HepG2 (cell line): ENCODE measurements around the gene DHRS1. TPM values are rescaled to one million over a fixed set of nuclear protein-coding genes. Genes with fewer than 3 reads are reported as not detected.

Experiments
- CEBPG ChIP-seq: IDR thresholded peaks from 2 replicates; pipeline ENCODE4 v1.6.1; 2016
- CENPBD1 ChIP-seq: sonication (generic); formaldehyde crosslinking; IDR thresholded peaks from 2 replicates; pipeline ENCODE4 v1.8.0; 2022; ENCODE audit warnings: missing genetic modification reagents, low read depth, mild to moderate bottlenecking, borderline replicate concordance
- DBP ChIP-seq: sonication (generic); formaldehyde crosslinking; IDR thresholded peaks from 2 replicates; pipeline ENCODE4 v1.4.0; 2020; ENCODE audit warnings: missing genetic modification reagents; ENCODE audit errors: not compliant biosample characterization
- HMG20B ChIP-seq: conservative IDR thresholded peaks from 2 replicates; pipeline ENCODE4 v1.6.1; 2016; ENCODE audit warnings: missing genetic modification reagents, missing compliant biosample characterization
- KAT2B ChIP-seq: fragments of 150-350 bp; IDR thresholded peaks from 2 replicates; pipeline ENCODE4 v1.6.1; 2014; ENCODE audit warnings: low read depth, low read length, borderline replicate concordance
- MZF1 ChIP-seq: sonication (generic); formaldehyde crosslinking; IDR thresholded peaks from 2 replicates; pipeline ENCODE4 v1.8.1; 2023; ENCODE audit warnings: mild to moderate bottlenecking, missing genetic modification reagents, borderline replicate concordance
- NR3C1 ChIP-seq: sonication (generic); formaldehyde crosslinking; IDR thresholded peaks from 2 replicates; pipeline ENCODE4 v1.4.0; 2020; ENCODE audit warnings: missing genetic modification reagents
- SNAPC4 ChIP-seq: sonication (generic); formaldehyde crosslinking; IDR thresholded peaks from 2 replicates; pipeline ENCODE4 v1.4.0; 2020; ENCODE audit warnings: mild to moderate bottlenecking, missing genetic modification reagents
- SOX6 ChIP-seq, 2 experiments: fragments of 450-650 bp in 1 of 2; sonication (generic) in 1 of 2; formaldehyde crosslinking in 1 of 2; IDR thresholded peaks; 2 replicates each; pipeline versions ENCODE4 v1.4.0 to v1.6.1; 2017 to 2020; ENCODE audit warnings: antibody characterized with exemption in 1 of 2, mild to moderate bottlenecking in 1 of 2, missing genetic modification reagents in 1 of 2
- TCF12 ChIP-seq, 2 experiments: fragments of 450-650 bp in 1 of 2; sonication (generic) in 1 of 2; formaldehyde crosslinking in 1 of 2; IDR thresholded peaks; 2 replicates each; pipeline versions ENCODE4 v1.6.1 to v1.8.0; 2017 to 2022; ENCODE audit warnings: antibody characterized with exemption in 1 of 2, mild to moderate bottlenecking in 1 of 2, missing genetic modification reagents in 1 of 2, moderate library complexity in 1 of 2
- TFE3 ChIP-seq: IDR thresholded peaks from 2 replicates; pipeline ENCODE4 v1.6.1; 2016
- ZKSCAN1 ChIP-seq: fragments of 150-350 bp; IDR thresholded peaks from 2 replicates; pipeline ENCODE4 v1.6.1; 2014; ENCODE audit warnings: low read length
- ZNF12 ChIP-seq: sonication (generic); formaldehyde crosslinking; IDR thresholded peaks from 2 replicates; pipeline ENCODE4 v1.5.0; 2020; ENCODE audit warnings: missing genetic modification reagents
- ZNF17 ChIP-seq: sonication (generic); formaldehyde crosslinking; IDR thresholded peaks from 2 replicates; pipeline ENCODE4 v1.5.0; 2020; ENCODE audit warnings: mild to moderate bottlenecking, missing genetic modification reagents
- ZNF431 ChIP-seq: sonication (generic); formaldehyde crosslinking; IDR thresholded peaks from 2 replicates; pipeline ENCODE4 v1.9.0; 2022; ENCODE audit warnings: missing genetic modification reagents, low read depth, mild to moderate bottlenecking, borderline replicate concordance
- ZNF513 ChIP-seq: sonication (generic); formaldehyde crosslinking; conservative IDR thresholded peaks from 2 replicates; pipeline ENCODE4 v1.5.0; 2020; ENCODE audit warnings: missing genetic modification reagents
- ZNF674 ChIP-seq: sonication (generic); formaldehyde crosslinking; IDR thresholded peaks from 2 replicates; pipeline ENCODE4 v1.5.0; 2020; ENCODE audit warnings: low read depth, mild to moderate bottlenecking, missing genetic modification reagents
- ZNF83 ChIP-seq: sonication (generic); formaldehyde crosslinking; IDR thresholded peaks from 2 replicates; pipeline ENCODE4 v1.4.0; 2020; ENCODE audit warnings: missing genetic modification reagents, mild to moderate bottlenecking, borderline replicate concordance
- polyA plus RNA-seq, 8 experiments: library from polyadenylated mRNA; depleted of rRNA in 3 of 8; stranded (reverse) in 7 of 8; unstranded in 1 of 8; fragments of >200 nt; fragmentation: Illumina TruSeq in 4 of 8; extraction: Trizol in 4 of 8; gene quantifications; 2 replicates each; pipeline versions ENCODE4 v1.2.1 to v1.2.3, GENCODE V29; 2011 to 2016; ENCODE audit warnings: low read depth in 4 of 8, missing spikeins in 1 of 8, mixed read lengths in 1 of 8; ENCODE audit not compliant: insufficient read depth in 1 of 8
- total RNA-seq, 5 experiments: library from RNA; depleted of rRNA; stranded (reverse); fragments of >200 nt; fragmentation: Illumina TruSeq; extraction: Trizol; gene quantifications; 2 replicates each; pipeline ENCODE4 v1.2.3, GENCODE V29; 2016; ENCODE audit warnings: low read depth in 1 of 5

The DHRS1 gene
- total and polyA plus RNA-seq, 2 of the 13 experiments (the other 11 are each of a cell fraction or from before 2014, with no cell fraction given), result 49.8 to 60.8 TPM

- TF ChIP-seq CEBPG (CRISPR knock-in tag) (peak; percentile 74), SNAPC4 (CRISPR knock-in tag) (peak; percentile 95), TFE3 (CRISPR knock-in tag) (peak; percentile 71), TCF12 (IDR thresholded peaks at IDR 0.05) (no peak), TCF12 (CRISPR knock-in tag; IDR thresholded peaks at IDR 0.05) (peak; percentile 55; the same call in 1 of the 2 replicates), ZNF12 (CRISPR knock-in tag) (no peak; the same call in 1 of the 2 replicates), ZKSCAN1 (peak; percentile 76), ZNF513 (CRISPR knock-in tag) (peak; percentile 98), CENPBD1 (CRISPR knock-in tag) (no peak), ZNF17 (CRISPR knock-in tag) (no peak), SOX6 (IDR thresholded peaks at IDR 0.05) (no peak), SOX6 (CRISPR knock-in tag; IDR thresholded peaks at IDR 0.05) (peak; percentile 85), ZNF431 (CRISPR knock-in tag) (no peak), DBP (CRISPR knock-in tag) (peak; percentile 99), ZNF674 (CRISPR knock-in tag) (peak; percentile 18; the same call in 1 of the 2 replicates), HMG20B (peak; percentile 8; the same call in 1 of the 2 replicates), ZNF83 (CRISPR knock-in tag) (no peak; the same call in 1 of the 2 replicates), MZF1 (CRISPR knock-in tag) (peak; percentile 97), KAT2B (no peak), NR3C1 (CRISPR knock-in tag) (no peak)
These were observed at the start of gene DHRS1, which contains the start of gene NOP9 (continued) for GRCh38 chr14:24299255-24300191.
